HG02885 (cell line): ENCODE data around the gene UNC5CL.
A peak's percentile ranks its signal among the peaks of the same experiment; 100 is the strongest.

Experiments used
- ATAC-seq: cut with Tn5 transposase; IDR thresholded peaks from one replicate; pipeline ENCODE4 v1.9.1; 2021; ENCODE audit warnings: mild to moderate bottlenecking; ENCODE audit not compliant: unreplicated experiment, poor library complexity

Gene UNC5CL

GRCh38 chr6:41039060-41039998 is at the start of gene UNC5CL:
Gene UNC5CL (minus strand): TSS chr6:41039221. CDS start chr6:41035074, 4,147 bp downstream.
- no peak for ATAC-seq

GRCh38 chr6:41088451-41088850 is 49.4 kb upstream of the UNC5CL start:
- no peak for ATAC-seq

GRCh38 chr6:41085182-41085581 is 46.2 kb upstream of the UNC5CL start:
- no peak for ATAC-seq

GRCh38 chr6:41083072-41083471 is 44.1 kb upstream of the UNC5CL start:
- ATAC-seq: no peak

GRCh38 chr6:41080621-41081020 is 41.6 kb upstream of the UNC5CL start:
- no peak for ATAC-seq

GRCh38 chr6:41079080-41079479 is 40.1 kb upstream of the UNC5CL start:
- ATAC-seq: no peak

- no peak for ATAC-seq
Observed at GRCh38 chr6:41078101-41078500, 39.1 kb upstream of the UNC5CL start.

- ATAC-seq: no peak
Observed at GRCh38 chr6:41077536-41077935, 38.5 kb upstream of the UNC5CL start.

GRCh38 chr6:41075651-41076626 is 36.9 kb upstream of the UNC5CL start:
- no peak for ATAC-seq

GRCh38 chr6:41074692-41075436 is 35.8 kb upstream of the UNC5CL start:
- no peak for ATAC-seq

- no peak for ATAC-seq
Observed at GRCh38 chr6:41073968-41074691, 35.1 kb upstream of the UNC5CL start.

GRCh38 chr6:41073203-41073967 is 34.4 kb upstream of the UNC5CL start:
- peak; percentile 37 for ATAC-seq

- peak; percentile 66 for ATAC-seq
Observed at GRCh38 chr6:41072836-41073202, 33.8 kb upstream of the UNC5CL start, which contains the start of gene NFYA. Gene NFYA (plus strand): TSS chr6:41072974. CDS start chr6:41079090, 6,116 bp downstream.

- peak; percentile 67 for ATAC-seq
Observed at GRCh38 chr6:41071923-41072835, 33.2 kb upstream of the UNC5CL start, which contains the start of gene OARD1. Gene OARD1 (minus strand): TSS chr6:41072356. CDS start chr6:41071634, 722 bp downstream.

GRCh38 chr6:41071501-41071922 is 32.5 kb upstream of the UNC5CL start:
- ATAC-seq: no peak

- ATAC-seq: no peak
Observed at GRCh38 chr6:41066867-41067304, 27.9 kb upstream of the UNC5CL start.

GRCh38 chr6:41065550-41066026 is 26.6 kb upstream of the UNC5CL start:
- ATAC-seq: no peak
